ENCODE measurements around the gene TMEM141.

The TMEM141 gene

GRCh38 chr9:136790640-136791515 is at the start of gene TMEM141:
TMEM141 (plus strand) TSS chr9:136791344; CDS start chr9:136791371, 27 bp downstream.
- DNase-seq = peak; percentile 95 to 98

GRCh38 chr9:136741883-136742571 is 49.1 kb upstream of the TMEM141 start:
- DNase-seq = no peak

GRCh38 chr9:136742591-136743391 is 48.4 kb upstream of the TMEM141 start, which contains the start of gene LCN10:
LCN10 (minus strand) TSS chr9:136742940; CDS start chr9:136742903, 37 bp downstream.
- DNase-seq = no peak

- no peak for DNase-seq
Observed at GRCh38 chr9:136743639-136744211, 47.4 kb upstream of the TMEM141 start.

GRCh38 chr9:136744773-136745172 is 46.4 kb upstream of the TMEM141 start:
- no peak for DNase-seq

GRCh38 chr9:136745389-136746154 is 45.6 kb upstream of the TMEM141 start:
- no peak for DNase-seq

GRCh38 chr9:136746155-136746490 is 45.0 kb upstream of the TMEM141 start:
- no peak for DNase-seq

- DNase-seq = no peak
Observed at GRCh38 chr9:136746621-136747020, 44.5 kb upstream of the TMEM141 start.

GRCh38 chr9:136747161-136748060 is 43.7 kb upstream of the TMEM141 start:
- no peak for DNase-seq

GRCh38 chr9:136748201-136748600 is 42.9 kb upstream of the TMEM141 start, which contains the start of gene LCN6:
LCN6 (minus strand) TSS chr9:136748525; CDS start chr9:136748483, 42 bp downstream.
- no peak for DNase-seq

- DNase-seq = no peak
Observed at GRCh38 chr9:136748666-136749611, 42.2 kb upstream of the TMEM141 start.

GRCh38 chr9:136750526-136750925 is 40.6 kb upstream of the TMEM141 start:
- no peak for DNase-seq

- no peak for DNase-seq
Observed at GRCh38 chr9:136751244-136751643, 39.9 kb upstream of the TMEM141 start.

- DNase-seq = no peak
Observed at GRCh38 chr9:136751814-136752213, 39.3 kb upstream of the TMEM141 start.

GRCh38 chr9:136753371-136754058 is 37.6 kb upstream of the TMEM141 start:
- no peak for DNase-seq

- DNase-seq = no peak
Observed at GRCh38 chr9:136754059-136754572, 37.0 kb upstream of the TMEM141 start.

- no peak for DNase-seq
Observed at GRCh38 chr9:136754626-136755301, 36.4 kb upstream of the TMEM141 start.
